Measurements from ENCODE around the gene RBM19.

RBM19 gene

DNA sequence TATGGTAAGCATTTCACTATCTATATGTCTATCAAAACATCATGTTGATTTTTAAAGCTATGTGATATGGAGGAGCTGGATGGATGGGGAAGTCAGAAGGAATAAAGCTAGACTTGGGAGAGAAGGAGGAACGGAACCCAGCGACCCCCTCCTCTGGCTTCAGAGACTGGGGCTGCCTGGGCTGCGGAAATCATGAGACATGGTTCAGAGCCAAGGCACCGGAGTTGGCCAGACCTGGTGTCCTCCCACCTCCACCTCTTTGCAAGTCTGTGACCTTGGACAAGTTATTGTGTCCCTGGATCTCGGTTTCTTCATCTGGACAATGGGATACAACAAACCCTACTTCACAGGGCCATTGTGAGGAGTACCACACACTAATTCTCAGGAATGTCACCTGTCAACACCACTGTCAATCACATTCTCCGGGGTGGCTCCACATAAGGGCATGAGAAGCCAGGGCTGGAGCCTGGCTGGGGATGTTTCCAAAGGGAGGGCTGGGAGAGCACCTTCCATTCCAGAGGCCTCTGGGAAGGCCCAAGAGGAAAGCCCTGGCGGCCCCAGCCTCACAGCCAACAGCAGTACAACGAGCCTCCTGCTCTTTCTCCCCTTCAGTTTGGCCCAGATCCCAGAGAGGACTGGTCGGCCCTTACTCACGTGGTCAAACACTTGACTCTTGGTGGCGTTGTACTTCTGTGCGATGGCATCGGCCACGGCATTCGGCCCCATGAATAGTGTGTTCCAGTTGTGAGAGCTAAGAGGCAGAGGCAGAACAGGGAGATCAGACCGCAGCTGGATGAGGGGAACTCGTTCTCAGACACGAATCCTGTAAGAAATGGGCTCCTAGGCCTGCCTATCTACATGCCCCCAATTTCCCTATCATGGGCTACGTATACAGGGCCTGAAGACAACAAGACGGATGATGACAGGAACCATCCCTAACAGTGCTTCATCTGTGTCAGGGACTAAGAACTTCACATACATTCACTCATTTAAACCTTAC, 20.7 kb downstream of the RBM19 start:
- no peak for DNase-seq (ENCODE audit: low read depth)
- TF ChIP-seq, protein P1, sequence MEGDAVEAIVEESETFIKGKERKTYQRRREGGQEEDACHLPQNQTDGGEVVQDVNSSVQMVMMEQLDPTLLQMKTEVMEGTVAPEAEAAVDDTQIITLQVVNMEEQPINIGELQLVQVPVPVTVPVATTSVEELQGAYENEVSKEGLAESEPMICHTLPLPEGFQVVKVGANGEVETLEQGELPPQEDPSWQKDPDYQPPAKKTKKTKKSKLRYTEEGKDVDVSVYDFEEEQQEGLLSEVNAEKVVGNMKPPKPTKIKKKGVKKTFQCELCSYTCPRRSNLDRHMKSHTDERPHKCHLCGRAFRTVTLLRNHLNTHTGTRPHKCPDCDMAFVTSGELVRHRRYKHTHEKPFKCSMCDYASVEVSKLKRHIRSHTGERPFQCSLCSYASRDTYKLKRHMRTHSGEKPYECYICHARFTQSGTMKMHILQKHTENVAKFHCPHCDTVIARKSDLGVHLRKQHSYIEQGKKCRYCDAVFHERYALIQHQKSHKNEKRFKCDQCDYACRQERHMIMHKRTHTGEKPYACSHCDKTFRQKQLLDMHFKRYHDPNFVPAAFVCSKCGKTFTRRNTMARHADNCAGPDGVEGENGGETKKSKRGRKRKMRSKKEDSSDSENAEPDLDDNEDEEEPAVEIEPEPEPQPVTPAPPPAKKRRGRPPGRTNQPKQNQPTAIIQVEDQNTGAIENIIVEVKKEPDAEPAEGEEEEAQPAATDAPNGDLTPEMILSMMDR (IDR thresholded peaks at IDR 0.05; ENCODE audit: insufficient read depth, low read depth, low read length, missing control alignments) = no peak
- no peak overlapping the region for H3K4me3 ChIP-seq (ENCODE audit: low read length)

DNA sequence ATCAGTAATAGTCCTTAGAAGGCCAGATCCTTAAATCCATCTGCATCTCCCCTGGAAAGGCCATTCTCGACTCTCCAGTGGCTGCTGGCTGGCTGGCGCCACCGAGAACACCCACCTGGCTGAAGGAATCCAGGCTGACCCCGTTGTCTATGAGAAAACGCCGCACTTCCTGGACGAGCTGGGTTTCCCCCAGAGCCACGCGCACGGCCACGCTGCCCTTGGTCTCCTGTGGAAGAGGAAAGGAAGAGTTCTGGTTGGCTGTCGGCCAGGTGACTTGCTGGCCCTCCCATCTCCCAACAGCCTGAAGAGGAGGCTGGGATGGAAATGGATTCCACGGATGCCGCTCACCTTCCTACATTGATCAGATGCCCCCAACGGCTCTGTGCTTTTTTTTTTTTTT, 23.9 kb downstream of the RBM19 start:
- no peak for DNase-seq (ENCODE audit: low read depth)
- no peak overlapping the region for H3K4me3 ChIP-seq (ENCODE audit: low read length)
- TF ChIP-seq, protein P1 (IDR thresholded peaks at IDR 0.05; ENCODE audit: insufficient read depth, low read depth, low read length, missing control alignments) = no peak

DNA sequence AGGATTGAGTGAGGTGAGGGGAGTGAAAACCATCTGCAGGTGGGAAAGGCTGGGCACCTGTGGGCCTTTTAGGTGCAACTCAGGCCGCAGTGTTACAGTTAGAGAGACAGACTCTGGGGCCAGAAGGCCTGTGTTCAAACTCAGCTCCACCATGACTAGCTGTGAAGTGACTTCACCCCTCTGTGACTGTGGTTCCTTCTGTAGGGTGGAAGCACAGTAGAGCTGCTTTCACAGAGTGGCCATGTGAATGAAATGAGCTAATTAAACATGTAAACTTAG, 25.0 kb downstream of the RBM19 start:
- H3K4me3 ChIP-seq (ENCODE audit: low read length) = no peak overlapping the region
- TF ChIP-seq, protein P1 (IDR thresholded peaks at IDR 0.05; ENCODE audit: insufficient read depth, low read depth, low read length, missing control alignments) = no peak
- DNase-seq (ENCODE audit: low read depth) = no peak

DNA sequence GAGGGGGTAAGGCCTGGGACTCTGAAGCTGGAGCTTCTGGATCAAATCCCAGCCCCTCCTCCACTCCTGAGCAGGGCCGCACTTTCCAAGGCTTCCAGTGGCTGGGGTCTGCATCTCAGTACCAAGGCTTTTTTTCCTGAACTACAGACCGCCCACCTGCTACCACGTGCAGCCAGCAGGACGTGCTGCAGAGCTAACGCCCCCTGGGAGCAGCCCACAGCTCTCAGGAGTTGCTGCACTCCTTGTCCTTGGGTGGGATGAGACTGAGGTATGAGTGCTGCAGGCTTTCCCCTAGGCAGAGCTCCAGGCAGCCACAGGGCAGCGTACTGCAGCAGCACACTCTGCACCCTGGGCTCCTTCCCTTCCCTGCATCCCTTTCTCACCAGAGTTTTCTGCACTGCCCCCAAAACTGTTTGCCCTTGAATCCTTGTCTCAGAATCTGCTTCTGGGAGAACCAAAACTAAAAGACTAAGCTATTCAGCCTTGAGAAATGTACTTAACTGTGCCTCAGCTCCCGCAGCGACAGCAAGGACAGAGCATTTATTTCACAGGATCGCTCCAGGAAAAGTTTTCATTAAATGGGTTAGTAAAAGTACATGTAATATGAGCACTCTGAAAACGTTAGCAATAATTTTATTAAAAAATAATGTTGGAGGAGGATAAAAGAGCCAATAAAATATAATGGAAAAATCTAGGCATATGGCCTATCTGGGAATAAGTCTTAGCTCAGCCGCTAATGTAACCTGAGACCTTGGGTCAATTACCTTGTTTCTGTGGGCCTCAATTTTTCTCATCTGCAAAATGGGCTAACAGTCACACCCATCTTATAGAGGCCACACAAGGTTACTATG, 25.5 kb downstream of the RBM19 start:
- DNase-seq (ENCODE audit: low read depth) = no peak
- TF ChIP-seq, protein P1 (IDR thresholded peaks at IDR 0.05; ENCODE audit: insufficient read depth, low read depth, low read length, missing control alignments) = no peak
- no peak overlapping the region for H3K4me3 ChIP-seq (ENCODE audit: low read length)

DNA sequence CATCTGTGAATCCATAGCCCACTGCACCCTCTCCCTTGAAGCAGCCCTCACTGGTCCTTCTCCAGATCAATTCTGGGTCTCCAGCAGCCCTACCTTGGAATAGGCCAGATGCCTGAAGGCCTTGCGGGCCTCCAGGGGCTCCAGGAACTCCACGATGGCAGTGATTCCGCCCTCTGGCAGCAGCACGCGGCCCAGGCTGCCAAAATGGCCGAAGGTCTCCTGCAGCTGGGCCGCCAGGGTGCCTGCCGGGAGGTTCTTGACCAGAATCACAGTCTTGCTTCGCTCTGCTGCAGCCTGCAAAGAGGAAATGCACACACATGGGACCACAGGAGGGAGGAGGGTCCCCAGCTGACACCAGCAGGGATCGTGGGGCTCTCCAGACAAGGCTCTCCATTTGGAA, 26.3 kb downstream of the RBM19 start:
- DNase-seq (ENCODE audit: low read depth) = no peak
- H3K4me3 ChIP-seq (ENCODE audit: low read length) = no peak overlapping the region
- TF ChIP-seq, protein P1 (IDR thresholded peaks at IDR 0.05; ENCODE audit: insufficient read depth, low read depth, low read length, missing control alignments) = no peak

DNA sequence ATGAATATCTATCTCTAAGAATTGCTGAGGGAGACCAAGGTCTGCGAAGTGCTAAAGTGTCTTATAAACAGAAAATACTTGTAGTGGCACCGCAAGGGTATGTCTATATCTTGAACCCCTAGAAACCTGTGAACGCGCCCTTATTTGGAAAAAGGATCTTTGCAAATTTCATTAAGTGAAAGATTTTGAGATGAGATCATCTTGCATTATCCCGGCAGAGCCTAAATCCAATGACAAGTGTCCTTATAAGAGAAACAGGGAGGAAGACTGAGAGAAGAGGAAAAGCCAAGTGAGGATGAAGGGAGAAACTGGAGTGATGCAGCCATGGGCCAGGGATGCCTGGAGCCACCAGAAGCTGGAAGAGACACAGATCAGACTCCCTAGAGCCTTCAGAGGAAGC, 27.7 kb downstream of the RBM19 start:
- no peak overlapping the region for H3K4me3 ChIP-seq (ENCODE audit: low read length)
- TF ChIP-seq, protein P1 (IDR thresholded peaks at IDR 0.05; ENCODE audit: insufficient read depth, low read depth, low read length, missing control alignments) = no peak
- DNase-seq (ENCODE audit: low read depth) = no peak
